Esophagus muscularis mucosa (tissue), 3 donors: Measurements from ENCODE around the gene KATNB1.

Experiments used
- EP300 ChIP-seq: sonication (generic); formaldehyde crosslinking; IDR thresholded peaks from one replicate; pipeline ENCODE4 v1.6.1; 2017; ENCODE audit warnings: antibody characterized with exemption
- TF ChIP-seq, protein P1 (sequence below), 3 experiments: fragments of 200-600 bp in 2 of 3; fragments of 450-650 bp in 1 of 3; sonication (generic) in 2 of 3; IDR thresholded peaks; one replicate each; pipeline ENCODE4 v1.5.1; 2017 to 2019; ENCODE audit warnings: antibody characterized with exemption in 3 of 3, mild to moderate bottlenecking in 2 of 3, moderate library complexity in 1 of 3

GRCh38 chr16:57770361-57770760 is 34.8 kb downstream of the KATNB1 start:
- TF ChIP-seq, protein P1, sequence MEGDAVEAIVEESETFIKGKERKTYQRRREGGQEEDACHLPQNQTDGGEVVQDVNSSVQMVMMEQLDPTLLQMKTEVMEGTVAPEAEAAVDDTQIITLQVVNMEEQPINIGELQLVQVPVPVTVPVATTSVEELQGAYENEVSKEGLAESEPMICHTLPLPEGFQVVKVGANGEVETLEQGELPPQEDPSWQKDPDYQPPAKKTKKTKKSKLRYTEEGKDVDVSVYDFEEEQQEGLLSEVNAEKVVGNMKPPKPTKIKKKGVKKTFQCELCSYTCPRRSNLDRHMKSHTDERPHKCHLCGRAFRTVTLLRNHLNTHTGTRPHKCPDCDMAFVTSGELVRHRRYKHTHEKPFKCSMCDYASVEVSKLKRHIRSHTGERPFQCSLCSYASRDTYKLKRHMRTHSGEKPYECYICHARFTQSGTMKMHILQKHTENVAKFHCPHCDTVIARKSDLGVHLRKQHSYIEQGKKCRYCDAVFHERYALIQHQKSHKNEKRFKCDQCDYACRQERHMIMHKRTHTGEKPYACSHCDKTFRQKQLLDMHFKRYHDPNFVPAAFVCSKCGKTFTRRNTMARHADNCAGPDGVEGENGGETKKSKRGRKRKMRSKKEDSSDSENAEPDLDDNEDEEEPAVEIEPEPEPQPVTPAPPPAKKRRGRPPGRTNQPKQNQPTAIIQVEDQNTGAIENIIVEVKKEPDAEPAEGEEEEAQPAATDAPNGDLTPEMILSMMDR (IDR thresholded peaks at IDR 0.05), result no peak
- no peak for TF ChIP-seq EP300
